OCI-LY7 (cell line): Measurements from ENCODE around the gene ARHGAP9. TPM values are rescaled to one million over a fixed set of nuclear protein-coding genes. Genes with fewer than 3 reads are reported as not detected.

Experiments used
- BruUV-seq: library from RNA; stranded (reverse); fragments of 400-500 nt; replicated peaks from 2 replicates; lab custom pipeline; 2021; lab: Mats Ljungman, UMichigan
- CTCF ChIA-PET: fragments of 300-600 bp; sonication (Branson Sonifier 250); formaldehyde crosslinking; loops from one replicate; lab custom pipeline; 2022; ENCODE audit warnings: antibody characterized with exemption; ENCODE audit not compliant: unreplicated experiment; lab: Charles Lee
- POLR2A ChIA-PET: fragments of 300-600 bp; sonication (Branson Sonifier 250); formaldehyde crosslinking; loops from one replicate; lab custom pipeline; 2022; ENCODE audit warnings: antibody characterized with exemption; lab: Charles Lee
- DNase-seq: peaks from one replicate; pipeline ENCODE4 v3.0.0-alpha.2; 2015; ENCODE audit warnings: low spot score
- H2AFZ ChIP-seq: fragments of 200-600 bp; sonication (generic), shearing (Covaris generic); 2 replicates; pipeline ENCODE4 v1.6.1; 2014; ENCODE audit warnings: mild to moderate bottlenecking, antibody characterized with exemption, low read length, moderate library complexity
- H3K27ac ChIP-seq: fragments of 200-600 bp; sonication (generic); 2 replicates; pipeline ENCODE4 v1.5.1; 2014; ENCODE audit warnings: mixed run types, low read depth, mild to moderate bottlenecking, moderate library complexity, low read length, inconsistent platforms; ENCODE audit not compliant: poor library complexity, severe bottlenecking
- H3K36me3 ChIP-seq: fragments of 200-600 bp; sonication (generic); 2 replicates; pipeline ENCODE4 v1.6.1; 2014; ENCODE audit warnings: mild to moderate bottlenecking, antibody characterized with exemption, low read length, moderate library complexity, mixed read lengths; ENCODE audit not compliant: insufficient read depth
- H3K4me1 ChIP-seq: fragments of 200-600 bp; sonication (generic); 2 replicates; pipeline ENCODE4 v1.5.1; 2014; ENCODE audit warnings: mild to moderate bottlenecking, low read length; ENCODE audit not compliant: insufficient read depth, poor library complexity, severe bottlenecking
- H3K4me2 ChIP-seq: fragments of 200-600 bp; sonication (generic); 2 replicates; pipeline ENCODE4 v1.6.1; 2014; ENCODE audit warnings: mild to moderate bottlenecking, low read length
- H3K4me3 ChIP-seq: fragments of 200-600 bp; sonication (generic); 2 replicates; pipeline ENCODE4 v1.5.1; 2014; ENCODE audit warnings: mild to moderate bottlenecking, low read depth, low read length; ENCODE audit not compliant: poor library complexity, severe bottlenecking
- H3K79me2 ChIP-seq: fragments of 200-600 bp; sonication (generic); 2 replicates; pipeline ENCODE4 v1.6.1; 2016; ENCODE audit warnings: low read depth, mild to moderate bottlenecking, low read length, moderate library complexity, mixed read lengths; ENCODE audit not compliant: insufficient read depth
- H3K9me2 ChIP-seq: fragments of 200-600 bp; sonication (generic); 2 replicates; pipeline ENCODE4 v1.6.1; 2016; ENCODE audit warnings: mild to moderate bottlenecking, low read length, mixed read lengths; ENCODE audit not compliant: insufficient read depth
- H3K9me3 ChIP-seq: fragments of 200-600 bp; sonication (generic); 2 replicates; pipeline ENCODE4 v1.6.1; 2014; ENCODE audit warnings: mild to moderate bottlenecking, mixed run types, low read length, mixed read lengths
- H4K20me1 ChIP-seq: fragments of 200-600 bp; sonication (generic); 2 replicates; pipeline ENCODE4 v1.6.1; 2014; ENCODE audit warnings: mild to moderate bottlenecking, antibody characterized with exemption, low read length, moderate library complexity, mixed read lengths; ENCODE audit not compliant: insufficient read depth
- CTCF ChIP-seq: fragments of 200-600 bp; sonication (generic); conservative IDR thresholded peaks from 2 replicates; pipeline ENCODE4 v1.5.1; 2014; ENCODE audit warnings: mild to moderate bottlenecking, antibody characterized with exemption, low read length, moderate library complexity, mixed read lengths
- EZH2phosphoT487 ChIP-seq: fragments of 200-600 bp; sonication (generic); IDR thresholded peaks from 2 replicates; pipeline ENCODE4 v1.6.1; 2018; ENCODE audit warnings: low read depth, borderline replicate concordance, mild to moderate bottlenecking, mixed run types, antibody characterized with exemption, low read length, moderate library complexity, mixed read lengths
- intact Hi-C: fragments of 100-400 bp; cut with micrococcal nuclease; formaldehyde crosslinking; loops from one replicate; pipeline ENCODE4 v1.10.0; 2022; ENCODE audit not compliant: unreplicated experiment
- total RNA-seq, 2 experiments: library from RNA; depleted of rRNA in 1 of 2; stranded (reverse); fragments of >200 nt in 1 of 2; shearing (Covaris generic) in 1 of 2; gene quantifications; 2 replicates each; pipeline ENCODE4 v1.2.3, GENCODE V29; 2014 to 2022

The ARHGAP9 gene
- total RNA-seq, 2 experiments from 2014 or later = 66.2 to 111 TPM

DNA sequence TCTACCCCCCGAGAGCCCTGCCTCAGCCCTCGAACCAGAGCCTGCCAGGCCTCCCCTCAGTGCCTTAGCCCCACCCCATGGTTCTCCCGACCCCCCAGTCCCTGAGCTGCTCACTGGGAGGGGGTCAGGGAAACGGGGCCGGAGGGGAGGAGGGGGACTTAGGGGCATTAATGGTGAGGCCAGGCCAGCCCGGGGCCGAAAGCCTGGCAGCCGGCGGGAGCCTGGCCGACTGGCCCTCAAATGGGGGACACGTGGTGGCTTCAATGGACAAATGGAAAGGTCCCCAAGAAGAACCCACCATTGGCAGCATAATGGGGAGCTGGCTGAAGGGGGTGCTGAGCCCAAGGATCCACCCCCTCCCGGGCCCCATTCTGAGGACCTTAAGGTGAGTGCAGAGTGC lies 48.5 kb upstream of the ARHGAP9 start:
- no peak for TF ChIP-seq EZH2phosphoT487
- TF ChIP-seq CTCF = no peak
- H3K4me1 ChIP-seq = peaks cover 20% of the 10 kb centered on the region
- POLR2A ChIA-PET = interaction anchor here (0.6 kb wide), 1 partner anchor 412 kb away, joined by 3 read pairs; no protein-coding TSS in a partner anchor
- peaks cover 12% of the 10 kb centered on the region; the same call in 1 of the 2 replicates for H4K20me1 ChIP-seq
- H3K27ac ChIP-seq = no peak overlapping the region
- peaks cover 19% of the 10 kb centered on the region for H3K79me2 ChIP-seq
- DNase-seq = no peak
- H2AFZ ChIP-seq = no peak overlapping the region
- no peaks in the 10 kb centered on the region for H3K9me3 ChIP-seq
- H3K4me2 ChIP-seq = no peak overlapping the region
- CTCF ChIA-PET = no interaction called here
- no TSS peak for BruUV-seq
- intact Hi-C loops = no loop called here
- no peaks in the 10 kb centered on the region for H3K9me2 ChIP-seq
- no peak overlapping the region for H3K4me3 ChIP-seq
- peaks cover 88% of the 10 kb centered on the region for H3K36me3 ChIP-seq

DNA sequence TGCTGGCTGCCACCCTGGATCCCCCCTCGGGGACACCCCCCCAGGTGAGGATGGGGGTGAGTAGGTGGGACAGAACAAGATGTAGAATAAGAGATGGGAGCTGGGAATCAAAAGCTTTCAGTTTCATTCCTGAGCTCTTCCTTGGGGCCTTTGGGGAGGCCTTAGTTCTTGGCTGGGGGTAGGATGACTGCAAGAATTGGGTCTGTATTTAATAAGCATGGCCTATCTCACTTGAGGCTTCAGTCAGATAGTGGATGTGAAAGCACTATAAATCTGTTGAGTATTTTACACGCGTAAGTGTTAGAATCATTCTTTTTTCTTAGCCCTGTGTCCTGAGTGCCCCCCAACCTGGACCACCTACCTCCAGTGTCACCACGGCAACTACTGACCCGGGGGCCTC lies 47.5 kb upstream of the ARHGAP9 start:
- ChIA-PET POLR2A (no interaction called here), CTCF (no interaction called here)
- no peaks in the 10 kb centered on the region for H3K9me3 ChIP-seq
- BruUV-seq = no TSS peak
- no peak overlapping the region for H3K27ac ChIP-seq
- H3K4me1 ChIP-seq = peaks cover 22% of the 10 kb centered on the region
- intact Hi-C loops = no loop called here
- no peak overlapping the region for H3K4me2 ChIP-seq
- no peak for DNase-seq
- peaks cover 12% of the 10 kb centered on the region; the same call in 1 of the 2 replicates for H4K20me1 ChIP-seq
- TF ChIP-seq EZH2phosphoT487 = no peak
- no peak for TF ChIP-seq CTCF
- no peaks in the 10 kb centered on the region for H3K9me2 ChIP-seq
- H3K79me2 ChIP-seq = peaks cover 21% of the 10 kb centered on the region
- H3K4me3 ChIP-seq = no peak overlapping the region
- no peak overlapping the region for H2AFZ ChIP-seq
- peaks cover 78% of the 10 kb centered on the region for H3K36me3 ChIP-seq

DNA sequence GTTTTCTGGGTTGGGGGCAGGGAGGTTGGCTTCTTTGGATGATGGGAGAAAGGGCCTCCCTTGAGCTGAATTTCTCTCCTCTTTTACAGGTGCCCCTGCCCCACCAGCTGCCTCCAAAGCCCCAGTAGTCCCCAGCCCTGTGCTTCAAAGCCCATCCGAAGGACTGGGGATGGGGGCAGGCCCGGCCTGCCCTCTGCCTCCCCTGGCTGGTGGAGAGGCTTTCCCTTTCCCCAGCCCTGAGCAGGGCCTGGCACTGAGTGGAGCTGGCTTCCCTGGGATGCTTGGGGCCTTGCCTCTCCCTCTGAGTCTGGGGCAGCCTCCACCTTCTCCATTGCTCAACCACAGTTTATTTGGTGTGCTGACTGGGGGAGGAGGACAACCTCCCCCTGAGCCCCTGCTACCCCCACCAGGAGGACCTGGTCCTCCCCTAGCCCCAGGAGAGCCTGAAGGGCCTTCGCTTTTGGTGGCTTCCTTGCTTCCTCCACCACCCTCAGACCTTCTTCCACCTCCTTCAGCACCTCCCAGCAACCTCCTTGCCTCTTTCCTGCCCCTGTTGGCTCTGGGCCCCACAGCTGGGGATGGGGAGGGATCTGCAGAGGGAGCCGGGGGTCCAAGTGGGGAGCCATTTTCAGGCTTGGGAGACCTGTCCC lies 46.9 kb upstream of the ARHGAP9 start:
- CTCF ChIA-PET = no interaction called here

More for the DNA sequence above, 46.9 kb upstream of the ARHGAP9 start:
- peaks cover 72% of the 10 kb centered on the region for H3K36me3 ChIP-seq
- no peak overlapping the region for H3K4me2 ChIP-seq
- no peak overlapping the region for H3K27ac ChIP-seq
- H3K9me3 ChIP-seq = no peaks in the 10 kb centered on the region
- H3K4me1 ChIP-seq = peaks cover 27% of the 10 kb centered on the region
- BruUV-seq = no TSS peak
- H3K9me2 ChIP-seq = no peaks in the 10 kb centered on the region
- TF ChIP-seq EZH2phosphoT487 (no peak), CTCF (no peak)
- intact Hi-C loops = no loop called here
- no peak overlapping the region for H2AFZ ChIP-seq
- peaks cover 21% of the 10 kb centered on the region for H3K79me2 ChIP-seq
- no peak for DNase-seq
- POLR2A ChIA-PET = no interaction called here
- peaks cover 12% of the 10 kb centered on the region; the same call in 1 of the 2 replicates for H4K20me1 ChIP-seq
- no peak overlapping the region for H3K4me3 ChIP-seq
